Testis (tissue), 2 donors: ENCODE measurements around the gene KLHL29.

Experiments used
- POLR2A ChIP-seq: fragments of 450-650 bp; IDR thresholded peaks from one replicate; pipeline ENCODE4 v1.6.1; 2017; ENCODE audit warnings: antibody characterized with exemption, mild to moderate bottlenecking, moderate library complexity
- TF ChIP-seq, protein P1 (sequence below), 3 experiments: fragments of 450-650 bp in 2 of 3; fragments of 200-600 bp in 1 of 3; sonication (generic) in 1 of 3; IDR thresholded peaks; one replicate each; pipeline ENCODE4 v1.5.1; 2016 to 2019; ENCODE audit warnings: antibody characterized with exemption in 3 of 3, mild to moderate bottlenecking in 2 of 3, moderate library complexity in 1 of 3

DNA sequence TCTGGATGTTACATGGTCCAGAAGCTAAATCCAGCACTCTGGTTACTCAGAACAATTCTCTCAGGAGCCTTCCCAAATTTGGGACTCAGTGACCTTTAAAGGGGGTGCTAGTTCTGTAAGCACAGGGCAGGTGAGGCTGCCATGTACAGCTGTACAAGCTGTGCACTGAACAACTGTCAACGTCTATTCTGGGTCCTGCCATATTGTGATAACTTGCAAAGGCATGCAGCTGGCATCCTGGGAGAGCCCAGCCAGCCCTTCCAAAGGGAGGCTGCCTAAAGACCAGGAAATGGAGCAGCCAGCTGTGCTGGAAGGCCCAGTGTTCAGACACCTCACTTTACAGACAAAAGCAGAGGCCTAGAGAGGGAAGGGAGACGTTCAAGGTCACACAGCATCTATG, 204.8 kb downstream of the KLHL29 start:
- TF ChIP-seq, protein P1, sequence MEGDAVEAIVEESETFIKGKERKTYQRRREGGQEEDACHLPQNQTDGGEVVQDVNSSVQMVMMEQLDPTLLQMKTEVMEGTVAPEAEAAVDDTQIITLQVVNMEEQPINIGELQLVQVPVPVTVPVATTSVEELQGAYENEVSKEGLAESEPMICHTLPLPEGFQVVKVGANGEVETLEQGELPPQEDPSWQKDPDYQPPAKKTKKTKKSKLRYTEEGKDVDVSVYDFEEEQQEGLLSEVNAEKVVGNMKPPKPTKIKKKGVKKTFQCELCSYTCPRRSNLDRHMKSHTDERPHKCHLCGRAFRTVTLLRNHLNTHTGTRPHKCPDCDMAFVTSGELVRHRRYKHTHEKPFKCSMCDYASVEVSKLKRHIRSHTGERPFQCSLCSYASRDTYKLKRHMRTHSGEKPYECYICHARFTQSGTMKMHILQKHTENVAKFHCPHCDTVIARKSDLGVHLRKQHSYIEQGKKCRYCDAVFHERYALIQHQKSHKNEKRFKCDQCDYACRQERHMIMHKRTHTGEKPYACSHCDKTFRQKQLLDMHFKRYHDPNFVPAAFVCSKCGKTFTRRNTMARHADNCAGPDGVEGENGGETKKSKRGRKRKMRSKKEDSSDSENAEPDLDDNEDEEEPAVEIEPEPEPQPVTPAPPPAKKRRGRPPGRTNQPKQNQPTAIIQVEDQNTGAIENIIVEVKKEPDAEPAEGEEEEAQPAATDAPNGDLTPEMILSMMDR (IDR thresholded peaks at IDR 0.05) = no peak
- TF ChIP-seq POLR2A = no peak
